ENCODE measurements around the gene WNK2.

- TF ChIP-seq POLR2A (IDR thresholded peaks at IDR 0.05) (no peak), CTCF (IDR thresholded peaks at IDR 0.05) (no peak)
Measured at GRCh38 chr9:93206576-93207155, 22.7 kb downstream of the WNK2 start.

Measured in adrenal gland (tissue), 5 donors.